Kidney epithelial cell (primary cell): ENCODE results near the gene GRIK1. TPM values are rescaled to one million over a fixed set of nuclear protein-coding genes. Genes with fewer than 3 reads are reported as not detected.

Experiments used
- DNase-seq: peaks from one replicate; pipeline ENCODE4 v3.0.0-alpha.2; 2010; ENCODE audit warnings: low read depth
- H3K27me3 ChIP-seq: 2 replicates; pipeline ENCODE4 v1.6.0; 2011; ENCODE audit warnings: low read length; ENCODE audit not compliant: control insufficient read depth, insufficient read depth
- H3K36me3 ChIP-seq: 2 replicates; pipeline ENCODE4 v1.5.1; 2011; ENCODE audit warnings: low read length; ENCODE audit not compliant: control insufficient read depth, insufficient read depth
- H3K4me3 ChIP-seq: 2 replicates; pipeline ENCODE4 v1.5.1; 2011; ENCODE audit warnings: low read depth, mild to moderate bottlenecking, control low read depth, low read length
- total RNA-seq: library from RNA; depleted of rRNA; stranded (reverse); fragments of >200 nt; gene quantifications from 2 replicates; pipeline ENCODE4 v1.2.3, GENCODE V29; 2015
- TF ChIP-seq, protein P1 (sequence below): IDR thresholded peaks from 2 replicates; pipeline ENCODE4 v1.5.1; 2011; ENCODE audit warnings: mild to moderate bottlenecking, moderate library complexity, low read length, control low read depth, inconsistent platforms; ENCODE audit not compliant: insufficient read depth, poor library complexity, severe bottlenecking

The GRIK1 gene
- total RNA-seq, 1 donor from 2014 or later: not detected

DNA sequence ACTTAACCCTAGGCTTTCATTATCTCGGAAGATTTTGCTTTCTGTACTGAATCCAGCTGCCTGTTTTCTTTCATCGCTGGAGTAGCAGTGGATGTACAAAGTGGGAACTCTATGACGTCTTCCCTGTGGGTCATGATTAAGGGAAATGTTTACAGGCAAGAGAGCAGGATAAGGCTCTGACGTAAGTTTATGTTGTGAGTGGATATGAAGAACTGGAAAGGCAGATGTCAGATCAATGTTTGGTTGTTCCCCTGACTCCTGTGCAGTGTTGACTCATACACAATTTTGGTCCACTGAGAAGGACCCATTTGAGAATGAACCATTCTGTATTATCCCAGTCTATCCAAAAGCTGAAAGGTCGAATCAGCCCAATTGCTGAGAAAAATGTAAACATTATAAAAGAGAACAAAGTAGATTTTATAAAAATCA is 292.4 kb downstream of the GRIK1 start:
- Histone ChIP-seq H3K4me3 (no peak overlapping the region), H3K27me3 (no peaks in the 10 kb centered on the region), H3K36me3 (no peaks in the 10 kb centered on the region)
- TF ChIP-seq, protein P1, sequence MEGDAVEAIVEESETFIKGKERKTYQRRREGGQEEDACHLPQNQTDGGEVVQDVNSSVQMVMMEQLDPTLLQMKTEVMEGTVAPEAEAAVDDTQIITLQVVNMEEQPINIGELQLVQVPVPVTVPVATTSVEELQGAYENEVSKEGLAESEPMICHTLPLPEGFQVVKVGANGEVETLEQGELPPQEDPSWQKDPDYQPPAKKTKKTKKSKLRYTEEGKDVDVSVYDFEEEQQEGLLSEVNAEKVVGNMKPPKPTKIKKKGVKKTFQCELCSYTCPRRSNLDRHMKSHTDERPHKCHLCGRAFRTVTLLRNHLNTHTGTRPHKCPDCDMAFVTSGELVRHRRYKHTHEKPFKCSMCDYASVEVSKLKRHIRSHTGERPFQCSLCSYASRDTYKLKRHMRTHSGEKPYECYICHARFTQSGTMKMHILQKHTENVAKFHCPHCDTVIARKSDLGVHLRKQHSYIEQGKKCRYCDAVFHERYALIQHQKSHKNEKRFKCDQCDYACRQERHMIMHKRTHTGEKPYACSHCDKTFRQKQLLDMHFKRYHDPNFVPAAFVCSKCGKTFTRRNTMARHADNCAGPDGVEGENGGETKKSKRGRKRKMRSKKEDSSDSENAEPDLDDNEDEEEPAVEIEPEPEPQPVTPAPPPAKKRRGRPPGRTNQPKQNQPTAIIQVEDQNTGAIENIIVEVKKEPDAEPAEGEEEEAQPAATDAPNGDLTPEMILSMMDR: no peak
- no peak for DNase-seq

DNA sequence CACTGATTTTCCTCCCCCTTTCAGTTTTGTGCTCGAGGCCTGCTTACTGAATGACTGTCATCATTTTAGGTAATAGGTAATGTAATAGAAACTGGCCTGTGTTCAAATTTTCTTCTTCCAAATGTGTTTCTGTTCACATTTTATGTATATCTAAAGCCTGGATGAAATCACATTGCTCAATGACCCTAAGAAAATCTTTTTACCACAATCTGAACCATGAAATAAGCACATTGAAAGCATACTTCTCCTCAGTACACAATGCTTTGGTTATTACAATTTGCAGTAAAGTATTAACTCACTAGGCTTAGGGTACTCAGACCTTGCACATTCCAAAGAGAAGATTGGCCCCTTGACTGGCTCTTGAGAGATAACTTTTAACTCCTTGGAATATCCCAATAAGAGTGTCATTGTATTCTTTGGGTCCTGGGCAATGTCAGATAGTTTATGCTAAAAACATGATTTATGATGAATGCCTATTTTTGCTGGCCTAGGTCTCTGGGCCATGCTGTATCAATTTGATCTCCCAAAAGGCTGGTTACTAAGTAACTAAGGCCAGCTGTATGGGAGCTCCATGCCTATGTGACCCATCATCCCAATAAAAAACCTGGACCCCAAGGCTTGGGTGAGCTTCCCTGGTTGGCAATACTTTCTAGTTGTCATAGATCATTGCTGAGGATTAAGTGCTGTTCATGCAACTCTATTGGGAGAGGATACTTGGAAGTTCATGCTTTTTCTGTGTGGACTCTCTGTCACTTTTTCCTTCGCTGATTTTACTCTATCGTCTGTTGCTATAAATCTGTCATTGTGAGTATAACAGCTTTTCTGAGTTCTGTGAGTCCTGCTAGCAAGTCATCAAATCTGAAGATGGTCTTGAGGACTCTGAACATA is 293.9 kb downstream of the GRIK1 start:
- H3K4me3 ChIP-seq: no peak overlapping the region
- DNase-seq: no peak
- TF ChIP-seq, protein P1: no peak
- no peaks in the 10 kb centered on the region for H3K27me3 ChIP-seq
- no peaks in the 10 kb centered on the region for H3K36me3 ChIP-seq

- Histone ChIP-seq H3K36me3 (no peaks in the 10 kb centered on the region), H3K27me3 (no peaks in the 10 kb centered on the region), H3K4me3 (no peak overlapping the region)
- TF ChIP-seq, protein P1: no peak
- no peak for DNase-seq
Observed at GRCh38 chr21:29643289-29643688, 296.5 kb downstream of the GRIK1 start.

DNA sequence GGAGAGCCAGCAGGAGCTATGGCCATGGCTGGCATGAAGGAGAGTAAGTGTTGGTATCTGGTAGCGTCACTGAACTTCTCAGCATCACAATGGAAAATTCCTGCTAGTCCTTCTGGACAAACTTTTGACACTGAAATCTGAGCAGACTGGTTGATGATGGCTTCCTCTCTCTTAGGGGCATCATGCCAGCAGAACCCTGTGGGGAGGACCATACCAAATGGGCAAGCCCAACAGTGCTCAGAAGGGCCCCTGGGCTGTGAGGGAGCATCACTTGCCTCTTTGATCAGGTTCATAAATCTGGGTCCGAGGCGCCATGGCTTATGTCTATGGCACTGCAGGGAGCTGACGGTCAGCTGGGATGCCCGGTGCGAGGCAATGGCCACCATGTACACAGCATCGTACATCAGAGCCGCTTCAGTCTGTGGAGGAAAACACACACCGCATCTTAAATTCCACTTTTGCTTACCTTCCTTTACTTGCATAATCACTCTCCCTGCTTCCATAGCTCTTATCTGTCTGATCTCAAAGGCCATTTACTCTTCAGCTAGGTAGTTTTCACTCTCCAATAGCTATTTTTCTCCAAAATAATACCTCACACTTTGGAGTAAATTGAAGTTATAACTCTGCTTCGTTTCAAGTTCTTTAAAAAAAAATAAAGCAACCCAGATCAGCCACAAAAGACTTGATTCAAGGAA is 297.1 kb downstream of the GRIK1 start:
- no peak for DNase-seq
- H3K27me3 ChIP-seq: no peaks in the 10 kb centered on the region
- H3K4me3 ChIP-seq: no peak overlapping the region
- H3K36me3 ChIP-seq: no peaks in the 10 kb centered on the region
- TF ChIP-seq, protein P1: no peak

DNA sequence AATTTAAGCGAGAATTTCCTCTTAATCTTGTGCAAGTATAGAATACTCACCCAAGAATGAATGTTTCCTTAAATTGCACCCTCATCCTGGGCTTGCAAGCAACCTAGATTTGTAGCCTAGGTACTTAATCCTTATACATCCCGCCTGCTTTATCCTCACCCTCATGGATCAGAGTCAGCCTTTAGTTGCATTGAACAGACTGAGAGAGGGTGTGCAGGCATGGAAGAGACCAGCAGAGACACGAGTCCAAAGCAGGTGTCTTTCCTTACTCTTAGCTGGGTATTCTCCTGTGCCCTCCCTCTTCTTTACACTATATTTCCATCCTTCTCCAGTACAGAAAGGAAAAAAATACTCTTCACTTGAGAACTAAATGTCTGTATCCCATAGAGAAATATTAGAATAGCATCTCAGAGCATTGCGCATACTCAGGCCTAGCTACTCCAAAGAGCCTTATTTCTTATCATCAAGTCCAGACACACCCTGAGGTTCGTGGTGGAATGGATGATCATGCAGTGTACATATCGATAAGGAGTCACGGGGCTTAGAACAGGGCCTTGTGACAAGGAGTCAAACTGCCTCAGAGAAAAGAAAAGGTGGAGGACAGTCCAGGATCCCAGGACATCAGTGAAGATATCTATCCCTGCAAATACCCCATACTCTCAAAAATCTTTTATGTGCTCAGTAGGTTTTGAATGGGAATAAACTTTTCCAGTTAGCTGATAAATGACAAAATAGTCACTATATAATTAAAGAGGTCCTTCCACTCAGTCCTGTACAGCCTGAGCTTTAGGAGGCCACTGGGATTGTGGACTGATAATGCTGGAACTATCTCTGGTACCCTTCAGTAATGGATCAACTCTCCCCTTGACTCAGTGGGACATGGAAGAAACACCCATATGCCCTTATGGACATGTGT is 297.9 kb downstream of the GRIK1 start:
- Histone ChIP-seq H3K4me3 (no peak overlapping the region), H3K36me3 (no peaks in the 10 kb centered on the region), H3K27me3 (no peaks in the 10 kb centered on the region)
- TF ChIP-seq, protein P1: no peak
- no peak for DNase-seq
